Measurements from ENCODE around the gene ALDH1A3. TPM values are rescaled to one million over a fixed set of nuclear protein-coding genes. Genes with fewer than 3 reads are reported as not detected.
A peak's percentile ranks its signal among the peaks of the same experiment; 100 is the strongest.

Gene ALDH1A3
- polyA plus RNA-seq, 1 of the 3 experiments (the other 2 are of a cell fraction), result 4.4 TPM

DNA sequence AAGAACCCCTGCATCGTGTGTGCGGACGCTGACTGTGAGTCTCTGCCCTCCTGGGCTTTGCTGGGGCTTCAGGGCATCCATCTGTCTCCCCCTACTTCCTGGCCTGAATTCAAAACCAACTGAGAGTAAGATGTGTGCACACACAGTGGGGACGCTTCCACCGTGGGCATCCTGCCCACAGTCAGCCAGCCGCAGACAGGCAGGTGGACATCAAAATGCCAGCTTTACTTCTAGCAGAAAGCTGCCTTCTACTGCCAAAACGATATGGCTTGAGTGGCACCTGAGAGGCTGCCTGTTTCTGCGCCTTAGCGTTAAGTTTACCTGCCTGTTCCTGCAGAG lies 18.5 kb downstream of the ALDH1A3 start:
- Histone ChIP-seq H3K4me1 (ENCODE audit: control insufficient read depth in 1 of 2, insufficient read depth in 2 of 2, low read depth in 1 of 2, low read length in 1 of 2) (peaks cover 12 to 50% of the 10 kb centered on the region in 2 experiments), H3K27ac (ENCODE audit: low read depth in 2 of 2, low read length in 1 of 2) (peak overlapping the region in 1 of 2 experiments; percentile 28; a peak in 1 of 4 replicates), H3K4me2 (no peak overlapping the region), H2AFZ (ENCODE audit: low read depth) (no peak overlapping the region), H3K9me3 (no peaks in the 10 kb centered on the region), H3K9ac (no peak overlapping the region), H4K20me1 (ENCODE audit: insufficient read depth) (no peaks in the 10 kb centered on the region), H3K9me2 (no peaks in the 10 kb centered on the region), H3F3A (replicated peaks; ENCODE audit: insufficient read depth) (no peaks in the 10 kb centered on the region), H3K27me3 (ENCODE audit: insufficient read depth) (no peaks in the 10 kb centered on the region), H3K4me3 (ENCODE audit: low read depth in 2 of 2, low read length in 1 of 2) (no peak overlapping the region), H3K36me3 (replicated peaks in 1 of 2; ENCODE audit: control insufficient read depth in 1 of 2, insufficient read depth in 2 of 2, low read length in 1 of 2) (no peaks in the 10 kb centered on the region), H3K79me2 (ENCODE audit: insufficient read depth) (no peaks in the 10 kb centered on the region)
- 89% methylated on average over 5 of the region's 9 CpGs for WGBS (ENCODE audit: low lambda C conversion rate)
- TF ChIP-seq, protein P1, sequence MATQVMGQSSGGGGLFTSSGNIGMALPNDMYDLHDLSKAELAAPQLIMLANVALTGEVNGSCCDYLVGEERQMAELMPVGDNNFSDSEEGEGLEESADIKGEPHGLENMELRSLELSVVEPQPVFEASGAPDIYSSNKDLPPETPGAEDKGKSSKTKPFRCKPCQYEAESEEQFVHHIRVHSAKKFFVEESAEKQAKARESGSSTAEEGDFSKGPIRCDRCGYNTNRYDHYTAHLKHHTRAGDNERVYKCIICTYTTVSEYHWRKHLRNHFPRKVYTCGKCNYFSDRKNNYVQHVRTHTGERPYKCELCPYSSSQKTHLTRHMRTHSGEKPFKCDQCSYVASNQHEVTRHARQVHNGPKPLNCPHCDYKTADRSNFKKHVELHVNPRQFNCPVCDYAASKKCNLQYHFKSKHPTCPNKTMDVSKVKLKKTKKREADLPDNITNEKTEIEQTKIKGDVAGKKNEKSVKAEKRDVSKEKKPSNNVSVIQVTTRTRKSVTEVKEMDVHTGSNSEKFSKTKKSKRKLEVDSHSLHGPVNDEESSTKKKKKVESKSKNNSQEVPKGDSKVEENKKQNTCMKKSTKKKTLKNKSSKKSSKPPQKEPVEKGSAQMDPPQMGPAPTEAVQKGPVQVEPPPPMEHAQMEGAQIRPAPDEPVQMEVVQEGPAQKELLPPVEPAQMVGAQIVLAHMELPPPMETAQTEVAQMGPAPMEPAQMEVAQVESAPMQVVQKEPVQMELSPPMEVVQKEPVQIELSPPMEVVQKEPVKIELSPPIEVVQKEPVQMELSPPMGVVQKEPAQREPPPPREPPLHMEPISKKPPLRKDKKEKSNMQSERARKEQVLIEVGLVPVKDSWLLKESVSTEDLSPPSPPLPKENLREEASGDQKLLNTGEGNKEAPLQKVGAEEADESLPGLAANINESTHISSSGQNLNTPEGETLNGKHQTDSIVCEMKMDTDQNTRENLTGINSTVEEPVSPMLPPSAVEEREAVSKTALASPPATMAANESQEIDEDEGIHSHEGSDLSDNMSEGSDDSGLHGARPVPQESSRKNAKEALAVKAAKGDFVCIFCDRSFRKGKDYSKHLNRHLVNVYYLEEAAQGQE (IDR thresholded peaks at IDR 0.05; ENCODE audit: low read depth, low read length), result no peak
- TF ChIP-seq TAF1 (IDR thresholded peaks at IDR 0.05; ENCODE audit: borderline replicate concordance, low read depth, low read length), result no peak
- no peak for TF ChIP-seq GABPA (IDR thresholded peaks at IDR 0.05; ENCODE audit: low read depth)
- TF ChIP-seq, protein P2, sequence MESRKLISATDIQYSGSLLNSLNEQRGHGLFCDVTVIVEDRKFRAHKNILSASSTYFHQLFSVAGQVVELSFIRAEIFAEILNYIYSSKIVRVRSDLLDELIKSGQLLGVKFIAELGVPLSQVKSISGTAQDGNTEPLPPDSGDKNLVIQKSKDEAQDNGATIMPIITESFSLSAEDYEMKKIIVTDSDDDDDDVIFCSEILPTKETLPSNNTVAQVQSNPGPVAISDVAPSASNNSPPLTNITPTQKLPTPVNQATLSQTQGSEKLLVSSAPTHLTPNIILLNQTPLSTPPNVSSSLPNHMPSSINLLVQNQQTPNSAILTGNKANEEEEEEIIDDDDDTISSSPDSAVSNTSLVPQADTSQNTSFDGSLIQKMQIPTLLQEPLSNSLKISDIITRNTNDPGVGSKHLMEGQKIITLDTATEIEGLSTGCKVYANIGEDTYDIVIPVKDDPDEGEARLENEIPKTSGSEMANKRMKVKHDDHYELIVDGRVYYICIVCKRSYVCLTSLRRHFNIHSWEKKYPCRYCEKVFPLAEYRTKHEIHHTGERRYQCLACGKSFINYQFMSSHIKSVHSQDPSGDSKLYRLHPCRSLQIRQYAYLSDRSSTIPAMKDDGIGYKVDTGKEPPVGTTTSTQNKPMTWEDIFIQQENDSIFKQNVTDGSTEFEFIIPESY (IDR thresholded peaks at IDR 0.05; ENCODE audit: borderline replicate concordance, low read depth), result no peak
- TF ChIP-seq YY1 (IDR thresholded peaks at IDR 0.05; ENCODE audit: low read depth), result no peak
- no peak for TF ChIP-seq TCF12 (IDR thresholded peaks at IDR 0.05)
- no peak for TF ChIP-seq NRF1 (IDR thresholded peaks at IDR 0.05; ENCODE audit: low read depth, low read length)
- no peak for TF ChIP-seq FOXJ3 (CRISPR knock-in tag; IDR thresholded peaks at IDR 0.05)
- no peak for TF ChIP-seq MEF2A (IDR thresholded peaks at IDR 0.05; ENCODE audit: borderline replicate concordance, low read depth)
- TF ChIP-seq RCOR1 (IDR thresholded peaks at IDR 0.05; ENCODE audit: low read length), result no peak
- TF ChIP-seq FOXM1 (IDR thresholded peaks at IDR 0.05; ENCODE audit: low read depth), result no peak
- TF ChIP-seq EP300 (IDR thresholded peaks at IDR 0.05; ENCODE audit: borderline replicate concordance in 1 of 2, low read depth in 1 of 2, low read length in 1 of 2), result no peak
- no peak for TF ChIP-seq CHD2 (IDR thresholded peaks at IDR 0.05; ENCODE audit: low read length, partially characterized antibody)
- TF ChIP-seq RAD21 (IDR thresholded peaks at IDR 0.05; ENCODE audit: low read length), result no peak
- ChIA-PET POLR2A (no interaction called here), CTCF (interaction anchor here (0.9 to 2.6 kb wide), 7 partner anchors 12 to 271 kb away, joined by 3 to 10 read pairs (median 5); no protein-coding TSS in a partner anchor)
- no peak for DNase-seq
